SK-N-SH treated with all-trans-retinoic acid at 6 μM for 48 hours (cell line): ENCODE results near the gene RNF115.

Experiments used
- BACH2 ChIP-seq: fragments of 250-450 bp; sonication (Bioruptor Pico); IDR thresholded peaks from 2 replicates; pipeline ENCODE4 v1.9.0; 2021; ENCODE audit warnings: mild to moderate bottlenecking, borderline replicate concordance
- CSDC2 ChIP-seq: fragments of 250-450 bp; sonication (Bioruptor Pico); IDR thresholded peaks from 2 replicates; pipeline ENCODE4 v1.5.0; 2020; ENCODE audit warnings: mild to moderate bottlenecking, moderate library complexity
- PPARA ChIP-seq: fragments of 250-450 bp; sonication (Bioruptor Pico); IDR thresholded peaks from 2 replicates; pipeline ENCODE4 v1.5.0; 2020; ENCODE audit warnings: mild to moderate bottlenecking, borderline replicate concordance
- ZFP3 ChIP-seq: fragments of 250-450 bp; sonication (Bioruptor Pico); IDR thresholded peaks from 2 replicates; pipeline ENCODE4 v1.5.0; 2020; ENCODE audit warnings: mild to moderate bottlenecking, moderate library complexity
- ZFP30 ChIP-seq: fragments of 450-650 bp; formaldehyde crosslinking; IDR thresholded peaks from 2 replicates; pipeline ENCODE4 v1.5.0; 2022; ENCODE audit warnings: mild to moderate bottlenecking, moderate library complexity
- ZNF70 ChIP-seq: fragments of 450-650 bp; formaldehyde crosslinking; IDR thresholded peaks from 2 replicates; pipeline ENCODE4 v1.5.0; 2020; ENCODE audit warnings: mild to moderate bottlenecking, moderate library complexity

DNA sequence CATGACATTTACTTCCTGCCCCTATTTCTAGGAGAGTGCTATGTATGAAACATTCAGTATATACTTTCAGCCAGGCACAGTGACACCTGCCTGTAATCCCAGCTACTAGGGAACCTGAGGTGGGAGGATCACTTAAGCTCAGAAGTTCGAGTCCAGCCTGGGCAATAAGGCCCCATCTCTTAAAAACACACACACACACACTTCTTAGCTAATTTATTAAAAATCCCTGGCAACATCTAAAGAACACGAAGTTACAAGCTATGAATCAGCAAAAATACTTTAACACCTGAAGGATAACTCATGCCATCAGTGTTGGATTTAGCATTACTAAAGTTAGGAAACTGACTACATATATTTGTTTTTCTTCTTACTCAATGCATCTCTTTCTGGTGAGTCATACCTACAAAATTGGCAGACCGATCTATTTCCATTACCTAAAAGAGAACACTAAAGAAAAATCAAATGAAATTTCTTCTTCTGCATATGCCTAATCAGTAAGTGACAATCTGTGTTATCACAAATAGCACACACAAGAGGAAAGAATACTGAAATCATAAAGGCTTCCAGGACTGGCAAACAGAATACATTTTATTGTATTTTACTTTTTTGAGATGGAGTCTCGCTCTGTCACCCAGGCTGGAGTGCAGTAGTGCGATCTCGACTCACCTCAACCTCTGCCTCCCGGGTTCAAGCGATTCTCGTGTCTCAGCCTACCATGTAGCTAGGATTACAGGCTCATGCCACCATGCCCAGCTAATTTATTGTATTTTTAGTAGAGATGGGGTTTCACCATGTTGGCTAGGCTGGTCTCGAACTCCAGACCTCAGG lies 41.4 kb downstream of the RNF115 start:
- TF ChIP-seq CSDC2 (CRISPR knock-in tag) (no peak), PPARA (CRISPR knock-in tag) (no peak), ZFP3 (CRISPR knock-in tag) (no peak), BACH2 (no peak), ZNF70 (no peak), ZFP30 (CRISPR knock-in tag) (no peak)
